ENCODE measurements around the gene MRPS6. TPM values are rescaled to one million over a fixed set of nuclear protein-coding genes. Genes with fewer than 3 reads are reported as not detected.

The MRPS6 gene
- total and polyA plus RNA-seq, 2 of the 4 experiments (the other 2 are of a cell fraction): 7.5 to 35.1 TPM

DNA sequence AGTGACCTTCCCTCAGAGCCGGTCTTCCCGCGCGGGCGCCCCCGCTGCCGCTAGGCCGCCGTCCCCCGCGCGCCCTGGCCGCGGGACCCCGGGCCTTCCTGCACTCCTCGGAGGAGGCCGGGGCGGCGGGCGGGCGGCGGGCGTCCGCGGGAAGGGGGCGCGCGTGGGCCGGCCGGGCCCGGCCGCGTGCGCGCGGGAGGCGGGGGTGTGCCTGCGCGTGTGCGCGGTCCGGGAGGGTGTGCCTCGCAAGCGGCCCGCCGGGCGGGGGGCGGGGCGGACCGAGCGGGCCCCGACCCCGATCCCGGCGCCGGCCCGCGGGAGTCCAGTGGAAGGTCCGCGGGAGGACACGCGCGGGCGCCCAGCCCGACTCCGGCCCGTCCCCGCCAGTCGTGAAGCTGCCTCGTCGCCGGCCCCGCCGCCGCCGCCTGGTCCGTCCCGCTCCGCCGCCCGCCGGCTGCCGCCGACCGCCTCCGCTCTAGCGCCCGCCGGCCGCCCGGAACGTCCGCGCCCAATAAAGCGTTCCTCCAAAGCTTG is 438 bp downstream of the MRPS6 start:
- peak overlapping the region; percentile 91 for H3K9ac ChIP-seq (ENCODE audit: low read depth, low read length)
- no peak overlapping the region for H2AK5ac ChIP-seq (ENCODE audit: low read depth, low read length)
- peak overlapping the region; percentile 100 for H3K4me3 ChIP-seq (ENCODE audit: insufficient read depth, low read depth, low read length)
- H4K8ac ChIP-seq (ENCODE audit: low read depth in 2 of 2, low read length in 2 of 2): peak overlapping the region in 1 of 2 experiments; percentile 50; a peak in 1 of 4 replicates
- WGBS, 2 experiments (ENCODE audit: extremely low coverage in 2 of 2, insufficient read length in 1 of 2): 0% methylated on average over 47 of the region's 95 CpGs; no CpG with 5 or more reads in 1 of the 2 experiments
- H3K4ac ChIP-seq (ENCODE audit: low read depth, low read length): peak overlapping the region; percentile 76
- CTCF ChIA-PET: interaction anchor here (1.0 to 2.0 kb wide), 2 partner anchors 18 to 150 kb away, joined by 3 to 8 read pairs; no protein-coding TSS in a partner anchor
- in situ Hi-C loops (cut with MboI; ENCODE audit: low sequenced_read_pairs) (no loop called here), intact Hi-C loops (cut with micrococcal nuclease) (loop anchor here (1.0 to 5.0 kb wide), 3 partner anchors 128 to 277 kb away; no protein-coding TSS in a partner anchor), dilution Hi-C loops (cut with HindIII; ENCODE audit: low sequenced_read_pairs, unreplicated experiment) (no loop called here)
- H2BK120ac ChIP-seq (ENCODE audit: low read depth, low read length): peak overlapping the region; percentile 44; the same call in 1 of the 2 replicates
- peak; percentile 68 for ATAC-seq (ENCODE audit: low read depth)
- peak overlapping the region; percentile 95 for H2AFZ ChIP-seq (replicated peaks; ENCODE audit: low read length, poor library complexity)
- H2BK20ac ChIP-seq (ENCODE audit: low read depth, low read length): no peak overlapping the region
- TF ChIP-seq MAZ (IDR thresholded peaks at IDR 0.05; ENCODE audit: borderline replicate concordance, low read depth, low read length) (peak; percentile 31; the same call in 1 of the 2 replicates), RCOR1 (IDR thresholded peaks at IDR 0.05; ENCODE audit: insufficient replicate concordance, low read length) (no peak), MXI1 (IDR thresholded peaks at IDR 0.05; ENCODE audit: borderline replicate concordance, low read depth, low read length) (0 out of 2 replicates have a peak, but pooled peaks have one; percentile 72)
- peaks cover 25% of the 10 kb centered on the region; the same call in 1 of the 2 replicates for H4K20me1 ChIP-seq (ENCODE audit: insufficient read depth, low read length)
- no peaks in the 10 kb centered on the region for H3K9me1 ChIP-seq (ENCODE audit: insufficient read depth, low read length)
- peak overlapping the region; percentile 56 for H2AK9ac ChIP-seq (replicated peaks; ENCODE audit: low read depth, low read length, poor library complexity)
- peaks cover 22 to 36% of the 10 kb centered on the region in 2 experiments for H3K79me1 ChIP-seq (ENCODE audit: low read depth in 1 of 2, low read length in 2 of 2)
- H3K36me3 ChIP-seq (ENCODE audit: control insufficient read depth, insufficient read depth, low read length): peaks cover 1% of the 10 kb centered on the region; the same call in 1 of the 2 replicates
- POLR2A ChIA-PET (ENCODE audit: unreplicated experiment): no interaction called here
- H3K27ac ChIP-seq (ENCODE audit: insufficient read depth, low read length): peak overlapping the region; percentile 87
- H3K56ac ChIP-seq (ENCODE audit: extremely low read depth, insufficient read depth, low read length): peak overlapping the region; percentile 52
- H4K5ac ChIP-seq (ENCODE audit: low read depth, low read length): no peak overlapping the region
- H3K4me2 ChIP-seq (ENCODE audit: low read depth, low read length): peak overlapping the region; percentile 92
- no peak for DNase-seq
- H3K14ac ChIP-seq (replicated peaks; ENCODE audit: low read depth, low read length): peak overlapping the region; percentile 46; the same call in 1 of the 2 replicates
- no TSS peak for BruUV-seq (replicated peaks)
- H3K9me3 ChIP-seq (ENCODE audit: control insufficient read depth, insufficient read depth, low read length): no peaks in the 10 kb centered on the region
- peaks cover 5% of the 10 kb centered on the region; the same call in 1 of the 2 replicates for H3K27me3 ChIP-seq (ENCODE audit: control insufficient read depth, insufficient read depth, low read length)
- no peak overlapping the region for H2BK15ac ChIP-seq (ENCODE audit: low read depth, low read length)
- H2BK5ac ChIP-seq (ENCODE audit: low read depth, low read length, poor library complexity, severe bottlenecking): peak overlapping the region; percentile 63
- H3K4me1 ChIP-seq (ENCODE audit: control insufficient read depth, insufficient read depth, low read length): peaks cover 3% of the 10 kb centered on the region; the same call in 1 of the 2 replicates
- no peak overlapping the region; the same call in 1 of the 2 replicates for H3K18ac ChIP-seq (ENCODE audit: low read depth, low read length)
- no peak overlapping the region for H4K91ac ChIP-seq (ENCODE audit: insufficient read depth, low read depth, low read length)
- peak overlapping the region; percentile 42 for H3K23ac ChIP-seq (ENCODE audit: low read depth, low read length)
